Adrenal gland (tissue), 12 donors: ENCODE measurements around the gene PPP2R2C. TPM values are rescaled to one million over a fixed set of nuclear protein-coding genes. Genes with fewer than 3 reads are reported as not detected.

Experiments
- DNase-seq, 7 donors: peaks; one replicate each; pipeline ENCODE4 v3.0.0-alpha.2; 2019 to 2020
- H3K27ac ChIP-seq, 5 donors: fragments of 200-600 bp; sonication (generic) in 4 of 5; 1 replicate in 3 of 5; 2 replicates in 2 of 5; pipeline versions ENCODE4 v1.5.1 to v1.8.0; 2016 to 2020; ENCODE audit warnings: mild to moderate bottlenecking in 1 of 5
- H3K27me3 ChIP-seq: fragments of 200-600 bp; 2 replicates; pipeline ENCODE4 v1.8.0; 2021
- H3K36me3 ChIP-seq, 2 donors: fragments of 200-600 bp; replicated peaks in 1 of 2; 1 replicate in 1 of 2; 2 replicates in 1 of 2; pipeline versions ENCODE4 v1.5.1 to v1.8.0; 2018 to 2022
- H3K4me1 ChIP-seq, 2 donors: fragments of 200-600 bp; replicated peaks in 1 of 2; 1 replicate in 1 of 2; 2 replicates in 1 of 2; pipeline versions ENCODE4 v1.5.1 to v1.8.0; 2018 to 2021
- H3K4me3 ChIP-seq, 4 donors: fragments of 200-600 bp; sonication (generic) in 3 of 4; one replicate each; pipeline ENCODE4 v1.5.1; 2016 to 2018
- H3K9me3 ChIP-seq, 3 donors: fragments of 200-600 bp; sonication (generic) in 1 of 3; replicated peaks in 1 of 3; 1 replicate in 2 of 3; 2 replicates in 1 of 3; pipeline versions ENCODE4 v1.5.1 to v1.8.0; 2016 to 2021
- CTCF ChIP-seq, 6 experiments: fragments of 450-650 bp in 4 of 6; fragments of 200-600 bp in 2 of 6; sonication (generic) in 1 of 6; IDR thresholded peaks; 1 replicate in 5 of 6; 2 replicates in 1 of 6; pipeline versions ENCODE4 v1.5.1 to v1.8.0; 2016 to 2021; ENCODE audit warnings: antibody characterized with exemption in 6 of 6, mild to moderate bottlenecking in 2 of 6, moderate library complexity in 1 of 6
- POLR2A ChIP-seq, 2 donors: fragments of 450-650 bp; IDR thresholded peaks; one replicate each; pipeline ENCODE4 v1.6.1; 2017; ENCODE audit warnings: antibody characterized with exemption in 2 of 2, mild to moderate bottlenecking in 2 of 2, moderate library complexity in 1 of 2
- WGBS, 4 donors: extraction: QIAGEN DNeasy Blood & Tissue Kit in 2 of 4; methylation state at CpG; one replicate each; pipeline versions ENCODE4 v1.1.5 to v1.1.7; 2013 to 2017; 5-methylcytosine and 5-hydroxymethylcytosine counted together
- intact Hi-C, 2 donors: fragments of 100-400 bp; cut with DNase I; formaldehyde crosslinking; loops; one replicate each; pipeline versions ENCODE4 v1.14.1 to v1.15.0; 2022 to 2023
- polyA plus RNA-seq, 3 donors: library from polyadenylated mRNA; stranded (reverse); fragments of 200-250 nt in 2 of 3; fragments of 350-450 nt in 1 of 3; fragmentation: Illumina TruSeq in 1 of 3; extraction: RNeasy Lipid Tissue Mini Kit (QIAGEN cat#74804) in 1 of 3; gene quantifications; one replicate each; pipeline ENCODE4 v1.2.3, GENCODE V29; 2013 to 2014
- total RNA-seq, 9 donors: library from RNA; depleted of rRNA in 4 of 9; stranded (reverse); fragments of >200 nt in 4 of 9; fragments of 120-200 nt in 1 of 9; fragmentation: NEBNext Ultra II Directional in 1 of 9; extraction: Animal tissue kit (Norgen Biotek cat#: 25700) in 1 of 9; gene quantifications; one replicate each; pipeline versions ENCODE4 v1.1.0 to v1.2.4, GENCODE V29; 2013 to 2023
- donor health status: healthy with polysubstance abuse.
- donor health status: Bipolar disorder and iron deficiency.
- donor health status: DM: yes; HTN: yes; CAD: no.
- donor health status: DM: no; HTN: no; CAD: no.
- donor health status: DM: no; HTN: no; CAD: no.
- donor health status: DM: yes; HTN: yes; CAD: no.

Gene PPP2R2C
- total and polyA plus RNA-seq, 12 donors = 0.17 to 7.2 (median 2.0) TPM; not detected in 3

GRCh38 chr4:6453688-6453990 lies 18.8 kb downstream of the PPP2R2C start:
- H3K9me3 ChIP-seq = no peaks in the 10 kb centered on the region
- no peaks in the 10 kb centered on the region for H3K36me3 ChIP-seq
- no peaks in the 10 kb centered on the region for H3K27me3 ChIP-seq
- intact Hi-C loops = no loop called here
- TF ChIP-seq POLR2A (IDR thresholded peaks at IDR 0.05) (no peak), CTCF (IDR thresholded peaks at IDR 0.05) (no peak)
- H3K4me3 ChIP-seq = no peak overlapping the region
- WGBS, 4 donors = 53 to 72% (median 61%) methylated on average over 7 to 8 of the region's 8 CpGs
- no peak overlapping the region for H3K27ac ChIP-seq
- no peaks in the 10 kb centered on the region for H3K4me1 ChIP-seq
- no peak for DNase-seq

GRCh38 chr4:6452897-6453687 lies 19.3 kb downstream of the PPP2R2C start:
- H3K4me1 ChIP-seq = no peaks in the 10 kb centered on the region
- H3K4me3 ChIP-seq = no peak overlapping the region
- H3K9me3 ChIP-seq = no peaks in the 10 kb centered on the region
- 69 to 77% (median 71%) methylated on average over 9 to 20 of the region's 20 CpGs for WGBS, 4 donors
- H3K36me3 ChIP-seq = no peaks in the 10 kb centered on the region
- H3K27me3 ChIP-seq = no peaks in the 10 kb centered on the region
- TF ChIP-seq POLR2A (IDR thresholded peaks at IDR 0.05) (no peak), CTCF (IDR thresholded peaks at IDR 0.05) (no peak)
- H3K27ac ChIP-seq = no peak overlapping the region
- intact Hi-C loops = no loop called here
- no peak for DNase-seq

- no peaks in the 10 kb centered on the region for H3K4me1 ChIP-seq
- DNase-seq = no peak
- 57 to 77% (median 70%) methylated on average over 8 to 11 of the region's 11 CpGs for WGBS, 4 donors
- H3K4me3 ChIP-seq = no peak overlapping the region
- no peaks in the 10 kb centered on the region for H3K27me3 ChIP-seq
- intact Hi-C loops = no loop called here
- no peak overlapping the region for H3K27ac ChIP-seq
- no peaks in the 10 kb centered on the region for H3K9me3 ChIP-seq
- no peaks in the 10 kb centered on the region for H3K36me3 ChIP-seq
- no peak for TF ChIP-seq CTCF (IDR thresholded peaks at IDR 0.05)
- no peak for TF ChIP-seq POLR2A (IDR thresholded peaks at IDR 0.05)
These were observed 20.1 kb downstream of the PPP2R2C start for GRCh38 chr4:6452116-6452896.

- no peaks in the 10 kb centered on the region for H3K36me3 ChIP-seq
- intact Hi-C loops = no loop called here
- H3K27ac ChIP-seq = no peak overlapping the region
- DNase-seq = no peak
- no peaks in the 10 kb centered on the region for H3K4me1 ChIP-seq
- H3K4me3 ChIP-seq = no peak overlapping the region
- 48 to 77% (median 70%) methylated on average over 6 of the region's 6 CpGs for WGBS, 4 donors
- TF ChIP-seq POLR2A (IDR thresholded peaks at IDR 0.05) = no peak
- no peak for TF ChIP-seq CTCF (IDR thresholded peaks at IDR 0.05)
- no peaks in the 10 kb centered on the region for H3K27me3 ChIP-seq
- H3K9me3 ChIP-seq = no peaks in the 10 kb centered on the region
These were observed 21.1 kb downstream of the PPP2R2C start for GRCh38 chr4:6451309-6451708.
